ENCODE data around the gene MYCL.

DNA sequence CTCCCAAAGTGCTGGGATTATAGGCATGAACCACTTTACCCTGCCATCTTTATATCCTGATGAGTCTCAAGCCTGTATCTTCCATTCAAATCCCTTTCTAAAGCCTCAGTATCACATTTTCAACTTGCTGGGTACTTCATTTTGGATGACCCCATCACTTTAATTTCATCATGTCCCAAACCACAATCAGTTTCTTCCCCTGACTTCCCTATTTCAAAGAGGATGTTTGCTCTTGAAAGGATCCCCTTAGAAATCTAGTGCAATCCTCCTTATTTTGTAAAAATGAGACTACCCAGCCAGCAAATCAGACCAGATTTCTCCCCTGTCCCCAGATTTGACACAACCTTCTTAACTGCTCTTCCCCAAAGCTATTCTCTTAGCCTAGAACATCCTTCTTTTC, 11.4 kb downstream of the MYCL start:
- TF ChIP-seq, protein P1, sequence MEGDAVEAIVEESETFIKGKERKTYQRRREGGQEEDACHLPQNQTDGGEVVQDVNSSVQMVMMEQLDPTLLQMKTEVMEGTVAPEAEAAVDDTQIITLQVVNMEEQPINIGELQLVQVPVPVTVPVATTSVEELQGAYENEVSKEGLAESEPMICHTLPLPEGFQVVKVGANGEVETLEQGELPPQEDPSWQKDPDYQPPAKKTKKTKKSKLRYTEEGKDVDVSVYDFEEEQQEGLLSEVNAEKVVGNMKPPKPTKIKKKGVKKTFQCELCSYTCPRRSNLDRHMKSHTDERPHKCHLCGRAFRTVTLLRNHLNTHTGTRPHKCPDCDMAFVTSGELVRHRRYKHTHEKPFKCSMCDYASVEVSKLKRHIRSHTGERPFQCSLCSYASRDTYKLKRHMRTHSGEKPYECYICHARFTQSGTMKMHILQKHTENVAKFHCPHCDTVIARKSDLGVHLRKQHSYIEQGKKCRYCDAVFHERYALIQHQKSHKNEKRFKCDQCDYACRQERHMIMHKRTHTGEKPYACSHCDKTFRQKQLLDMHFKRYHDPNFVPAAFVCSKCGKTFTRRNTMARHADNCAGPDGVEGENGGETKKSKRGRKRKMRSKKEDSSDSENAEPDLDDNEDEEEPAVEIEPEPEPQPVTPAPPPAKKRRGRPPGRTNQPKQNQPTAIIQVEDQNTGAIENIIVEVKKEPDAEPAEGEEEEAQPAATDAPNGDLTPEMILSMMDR (IDR thresholded peaks at IDR 0.05; ENCODE audit: insufficient read depth, low read depth, low read length): no peak
- TF ChIP-seq EZH2 (IDR thresholded peaks at IDR 0.05; ENCODE audit: insufficient read depth, low read length): no peak
